ENCODE measurements around the gene UPK3A.

UPK3A gene

GRCh38 chr22:45329530-45329936, 44.8 kb downstream of the UPK3A start:
- DNase-seq: peak in 1 of 4 experiments; percentile 26

- DNase-seq: no peak
These were observed 45.8 kb downstream of the UPK3A start for GRCh38 chr22:45330548-45330947.

- DNase-seq: no peak
These were observed 46.7 kb downstream of the UPK3A start for GRCh38 chr22:45331486-45331885.

- DNase-seq: no peak
These were observed 47.3 kb downstream of the UPK3A start for GRCh38 chr22:45332001-45332400.

GRCh38 chr22:45334068-45334467, 49.3 kb downstream of the UPK3A start:
- DNase-seq: no peak

- no peak for DNase-seq
These were observed 49.8 kb downstream of the UPK3A start for GRCh38 chr22:45334528-45334927.

GRCh38 chr22:45335021-45335818, 50.5 kb downstream of the UPK3A start:
- DNase-seq: no peak

- DNase-seq: no peak
These were observed 51.2 kb downstream of the UPK3A start for GRCh38 chr22:45335854-45336522.

- DNase-seq: peak; percentile 4 to 42 (median 22)
These were observed 52.3 kb downstream of the UPK3A start for GRCh38 chr22:45336971-45337431.

GRCh38 chr22:45337536-45337935, 52.8 kb downstream of the UPK3A start:
- no peak for DNase-seq

- no peak for DNase-seq
These were observed 54.0 kb downstream of the UPK3A start for GRCh38 chr22:45338795-45339194.

- no peak for DNase-seq
These were observed 55.6 kb downstream of the UPK3A start for GRCh38 chr22:45340323-45340722.

- DNase-seq: no peak
These were observed 56.7 kb downstream of the UPK3A start for GRCh38 chr22:45341498-45341897.

GRCh38 chr22:45343143-45343542, 58.4 kb downstream of the UPK3A start:
- no peak for DNase-seq

GRCh38 chr22:45344334-45344733, 59.6 kb downstream of the UPK3A start:
- DNase-seq: peak; percentile 11 to 58 (median 40)
